ENCODE data around the gene MYL12A.

MYL12A gene

GRCh38 chr18:3235846-3236245 is 11.8 kb upstream of the MYL12A start:
- no peak for TF ChIP-seq CTCF (IDR thresholded peaks at IDR 0.05; ENCODE audit: insufficient read depth, low read depth, low read length, missing control alignments)
- H3K4me3 ChIP-seq (ENCODE audit: low read length): no peak overlapping the region
- DNase-seq (ENCODE audit: low read depth): no peak

- peak; percentile 84 for DNase-seq (ENCODE audit: low read depth)
- no peak overlapping the region for H3K4me3 ChIP-seq (ENCODE audit: low read length)
- TF ChIP-seq CTCF (IDR thresholded peaks at IDR 0.05; ENCODE audit: insufficient read depth, low read depth, low read length, missing control alignments): no peak
These were observed 11.1 kb upstream of the MYL12A start for GRCh38 chr18:3236470-3236869.

GRCh38 chr18:3238742-3239141 is 8.9 kb upstream of the MYL12A start:
- no peak for DNase-seq (ENCODE audit: low read depth)
- peak; percentile 17 for TF ChIP-seq CTCF (IDR thresholded peaks at IDR 0.05; ENCODE audit: insufficient read depth, low read depth, low read length, missing control alignments)
- H3K4me3 ChIP-seq (ENCODE audit: low read length): no peak overlapping the region

- no peak for TF ChIP-seq CTCF (IDR thresholded peaks at IDR 0.05; ENCODE audit: insufficient read depth, low read depth, low read length, missing control alignments)
These were observed 2.4 kb upstream of the MYL12A start for GRCh38 chr18:3245185-3245564.

GRCh38 chr18:3245853-3246634 is 1.6 kb upstream of the MYL12A start:
- peak; percentile 89 for DNase-seq (ENCODE audit: low read depth)
- H3K4me3 ChIP-seq (ENCODE audit: low read length): peak overlapping the region; percentile 86
- peak; percentile 98 for TF ChIP-seq CTCF (IDR thresholded peaks at IDR 0.05; ENCODE audit: insufficient read depth, low read depth, low read length, missing control alignments)

More at GRCh38 chr18:3245185-3245564, 2.4 kb upstream of the MYL12A start:
- no peak for DNase-seq (ENCODE audit: low read depth)
- H3K4me3 ChIP-seq (ENCODE audit: low read length): no peak overlapping the region

GRCh38 chr18:3246635-3247239 is 864 bp upstream of the MYL12A start:
- H3K4me3 ChIP-seq (ENCODE audit: low read length): peak overlapping the region; percentile 86
- TF ChIP-seq CTCF (IDR thresholded peaks at IDR 0.05; ENCODE audit: insufficient read depth, low read depth, low read length, missing control alignments): no peak
- DNase-seq (ENCODE audit: low read depth): peak; percentile 23
